Upper lobe of left lung (tissue), 6 donors: Measurements from ENCODE around the gene AGBL1. TPM values are rescaled to one million over a fixed set of nuclear protein-coding genes. Genes with fewer than 3 reads are reported as not detected.

ENCODE experiments used
- ATAC-seq, 2 donors: fragments of 200-7000 bp; cut with Tn5 transposase; one replicate each; pipeline ENCODE4 v1.9.1; 2022; ENCODE audit warnings: mild to moderate bottlenecking in 2 of 2, moderate library complexity in 2 of 2; ENCODE audit not compliant: low FRiP score in 2 of 2
- DNase-seq, 2 donors: peaks; one replicate each; pipeline ENCODE4 v3.0.0-alpha.2; 2019 to 2020
- H3K27ac ChIP-seq, 4 donors: fragments of 200-600 bp; sonication (generic); one replicate each; pipeline ENCODE4 v1.5.1; 2016 to 2019
- H3K27me3 ChIP-seq, 4 donors: fragments of 200-600 bp; sonication (generic); one replicate each; pipeline ENCODE4 v1.5.1; 2017 to 2019
- H3K36me3 ChIP-seq, 4 donors: fragments of 200-600 bp; sonication (generic); one replicate each; pipeline ENCODE4 v1.5.1; 2016 to 2019
- H3K4me1 ChIP-seq, 4 donors: fragments of 200-600 bp; sonication (generic); one replicate each; pipeline ENCODE4 v1.5.1; 2018 to 2019
- H3K4me3 ChIP-seq, 4 donors: fragments of 200-600 bp; sonication (generic); one replicate each; pipeline ENCODE4 v1.5.1; 2017 to 2019; ENCODE audit warnings: mild to moderate bottlenecking in 2 of 4, moderate library complexity in 1 of 4
- H3K9me3 ChIP-seq, 4 donors: fragments of 200-600 bp; sonication (generic); one replicate each; pipeline ENCODE4 v1.5.1; 2018 to 2019
- EP300 ChIP-seq, 4 donors: sonication (generic); formaldehyde crosslinking; IDR thresholded peaks; one replicate each; pipeline ENCODE4 v1.5.1; 2017; ENCODE audit warnings: antibody characterized with exemption in 4 of 4, control low read depth in 2 of 4
- POLR2A ChIP-seq, 4 donors: fragments of 450-650 bp; IDR thresholded peaks; one replicate each; pipeline ENCODE4 v1.5.1; 2016 to 2017; ENCODE audit warnings: antibody characterized with exemption in 4 of 4, mild to moderate bottlenecking in 2 of 4
- POLR2AphosphoS5 ChIP-seq, 2 donors: sonication (generic); formaldehyde crosslinking; IDR thresholded peaks; one replicate each; pipeline ENCODE4 v1.5.1; 2017; ENCODE audit warnings: antibody characterized with exemption in 2 of 2
- WGBS, 2 donors: methylation state at CpG; one replicate each; pipeline ENCODE4 v1.1.5; 2017 to 2018; 5-methylcytosine and 5-hydroxymethylcytosine counted together
- total RNA-seq, 6 donors: library from RNA; depleted of rRNA in 4 of 6; stranded (reverse); fragments of >200 nt in 4 of 6; gene quantifications; one replicate each; pipeline versions ENCODE4 v1.1.0 to v1.2.1, GENCODE V29; 2016 to 2021
- TF ChIP-seq, protein P1 (sequence below), 6 experiments: fragments of 450-650 bp in 4 of 6; fragments of 200-600 bp in 2 of 6; sonication (generic) in 2 of 6; IDR thresholded peaks; one replicate each; pipeline ENCODE4 v1.5.1; 2016 to 2019; ENCODE audit warnings: antibody characterized with exemption in 6 of 6
- donor health status: DM: no; HTN: no; CAD: no; lungs with moderate emphysema.
- donor health status: DM: no; HTN: yes; CAD: no; lungs with severe emphysema.

The AGBL1 gene
- total RNA-seq, 6 donors from 2014 or later = 3.1 to 23.0 (median 14.5) TPM

DNA sequence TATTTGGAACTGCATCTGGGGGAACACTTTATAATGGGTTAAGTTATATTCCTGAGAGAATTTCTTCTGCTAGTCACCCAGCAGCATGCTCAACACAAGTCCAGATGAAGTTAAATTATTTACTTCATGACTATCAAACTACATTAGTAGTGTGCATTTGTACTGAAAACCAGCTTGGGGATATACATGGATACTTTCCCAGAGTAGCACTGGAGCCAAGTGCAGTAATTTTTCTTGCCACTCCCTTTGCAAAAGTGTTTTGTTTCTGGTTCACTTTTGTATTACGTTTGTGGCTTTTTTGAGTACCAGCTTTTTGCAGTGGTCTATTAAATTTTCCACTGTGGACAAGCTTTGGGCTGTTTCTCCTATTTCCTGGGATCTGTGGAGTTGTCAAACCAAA, 243.0 kb downstream of the AGBL1 start:
- ATAC-seq = no peak
- Histone ChIP-seq H3K36me3 (no peaks in the 10 kb centered on the region), H3K4me3 (no peak overlapping the region)

DNA sequence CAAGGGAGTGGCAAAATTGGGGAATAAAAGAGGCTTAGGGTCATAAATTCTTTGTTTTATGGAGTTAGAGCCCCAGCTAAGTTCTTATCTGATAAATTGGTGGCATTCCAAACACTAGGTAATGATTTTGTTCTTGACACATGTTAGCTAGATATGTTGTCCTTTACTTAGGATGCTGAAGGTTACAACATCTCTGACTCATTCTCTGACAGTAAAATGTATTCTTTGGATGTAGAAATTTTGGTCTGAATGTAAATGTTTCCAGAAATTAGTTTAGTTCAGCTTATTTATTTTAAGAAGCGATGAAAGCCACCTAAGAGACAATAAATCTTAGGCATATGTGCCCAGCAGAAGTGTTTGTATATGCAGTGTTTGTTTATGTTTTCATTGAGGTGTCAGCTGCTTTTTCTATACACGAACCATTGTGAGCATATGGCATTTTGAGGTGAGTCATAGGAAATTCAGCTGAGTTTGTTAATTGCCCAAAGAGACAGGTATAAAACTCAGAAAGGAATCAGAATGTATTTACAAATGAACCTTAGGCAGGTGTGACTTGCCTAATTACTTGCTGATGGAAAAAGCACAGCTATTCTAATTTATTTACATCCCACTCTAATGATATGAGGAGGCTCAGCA, 247.7 kb downstream of the AGBL1 start:
- H3K27ac ChIP-seq = no peak overlapping the region
- no peak overlapping the region for H3K4me3 ChIP-seq
- H3K27me3 ChIP-seq = no peaks in the 10 kb centered on the region
- ATAC-seq (no peak), DNase-seq (no peak)
- H3K36me3 ChIP-seq = no peaks in the 10 kb centered on the region
- H3K9me3 ChIP-seq = peaks cover 0 to 19% (median 12%) of the 10 kb centered on the region in 4 donors
- 50 to 65% methylated on average over 2 of the region's 2 CpGs for WGBS, 2 donors
- TF ChIP-seq, protein P1, sequence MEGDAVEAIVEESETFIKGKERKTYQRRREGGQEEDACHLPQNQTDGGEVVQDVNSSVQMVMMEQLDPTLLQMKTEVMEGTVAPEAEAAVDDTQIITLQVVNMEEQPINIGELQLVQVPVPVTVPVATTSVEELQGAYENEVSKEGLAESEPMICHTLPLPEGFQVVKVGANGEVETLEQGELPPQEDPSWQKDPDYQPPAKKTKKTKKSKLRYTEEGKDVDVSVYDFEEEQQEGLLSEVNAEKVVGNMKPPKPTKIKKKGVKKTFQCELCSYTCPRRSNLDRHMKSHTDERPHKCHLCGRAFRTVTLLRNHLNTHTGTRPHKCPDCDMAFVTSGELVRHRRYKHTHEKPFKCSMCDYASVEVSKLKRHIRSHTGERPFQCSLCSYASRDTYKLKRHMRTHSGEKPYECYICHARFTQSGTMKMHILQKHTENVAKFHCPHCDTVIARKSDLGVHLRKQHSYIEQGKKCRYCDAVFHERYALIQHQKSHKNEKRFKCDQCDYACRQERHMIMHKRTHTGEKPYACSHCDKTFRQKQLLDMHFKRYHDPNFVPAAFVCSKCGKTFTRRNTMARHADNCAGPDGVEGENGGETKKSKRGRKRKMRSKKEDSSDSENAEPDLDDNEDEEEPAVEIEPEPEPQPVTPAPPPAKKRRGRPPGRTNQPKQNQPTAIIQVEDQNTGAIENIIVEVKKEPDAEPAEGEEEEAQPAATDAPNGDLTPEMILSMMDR (IDR thresholded peaks at IDR 0.05) = no peak
- no peak for TF ChIP-seq POLR2A (IDR thresholded peaks at IDR 0.05)
- no peak for TF ChIP-seq EP300 (IDR thresholded peaks at IDR 0.05)
- TF ChIP-seq POLR2AphosphoS5 (IDR thresholded peaks at IDR 0.05) = no peak
- H3K4me1 ChIP-seq = no peaks in the 10 kb centered on the region

More for the DNA sequence above, 243.0 kb downstream of the AGBL1 start:
- Histone ChIP-seq H3K4me1 (no peaks in the 10 kb centered on the region), H3K27me3 (no peaks in the 10 kb centered on the region), H3K27ac (no peak overlapping the region), H3K9me3 (no peaks in the 10 kb centered on the region)
- TF ChIP-seq EP300 (IDR thresholded peaks at IDR 0.05) (no peak), POLR2A (IDR thresholded peaks at IDR 0.05) (no peak), POLR2AphosphoS5 (IDR thresholded peaks at IDR 0.05) (no peak)
- TF ChIP-seq, protein P1 (IDR thresholded peaks at IDR 0.05) = no peak
- no peak for DNase-seq
- 50 to 56% methylated on average over 1 of the region's 1 CpG for WGBS, 2 donors

DNA sequence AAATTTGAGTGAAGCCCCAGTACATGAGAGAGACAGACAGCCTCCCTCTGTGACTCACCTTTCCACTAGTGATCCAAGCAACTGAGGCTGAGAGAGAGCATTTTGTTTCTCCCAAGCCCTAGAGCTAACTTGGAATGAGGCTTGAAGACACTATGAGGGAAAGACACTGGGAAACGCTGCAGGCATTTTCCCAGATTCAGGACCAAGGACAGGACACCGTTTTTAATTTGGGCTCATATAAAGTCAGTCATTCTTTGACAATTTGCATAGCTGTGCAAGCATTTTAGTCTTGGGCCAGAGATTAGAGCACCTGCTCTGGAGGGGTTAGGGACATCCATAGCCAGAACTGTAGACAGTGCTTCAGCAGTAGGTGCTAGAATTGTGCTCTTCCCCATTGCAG, 249.0 kb downstream of the AGBL1 start:
- WGBS, 2 donors = 93 to 100% methylated on average over 2 of the region's 2 CpGs
- Histone ChIP-seq H3K4me1 (no peaks in the 10 kb centered on the region), H3K27me3 (no peaks in the 10 kb centered on the region), H3K9me3 (peaks cover 0 to 19% (median 12%) of the 10 kb centered on the region in 4 donors), H3K4me3 (no peak overlapping the region), H3K36me3 (no peaks in the 10 kb centered on the region), H3K27ac (no peak overlapping the region)
- TF ChIP-seq POLR2A (IDR thresholded peaks at IDR 0.05) (no peak), POLR2AphosphoS5 (IDR thresholded peaks at IDR 0.05) (no peak), EP300 (IDR thresholded peaks at IDR 0.05) (no peak)
- TF ChIP-seq, protein P1 (IDR thresholded peaks at IDR 0.05) = no peak
- DNase-seq = no peak
- no peak for ATAC-seq

DNA sequence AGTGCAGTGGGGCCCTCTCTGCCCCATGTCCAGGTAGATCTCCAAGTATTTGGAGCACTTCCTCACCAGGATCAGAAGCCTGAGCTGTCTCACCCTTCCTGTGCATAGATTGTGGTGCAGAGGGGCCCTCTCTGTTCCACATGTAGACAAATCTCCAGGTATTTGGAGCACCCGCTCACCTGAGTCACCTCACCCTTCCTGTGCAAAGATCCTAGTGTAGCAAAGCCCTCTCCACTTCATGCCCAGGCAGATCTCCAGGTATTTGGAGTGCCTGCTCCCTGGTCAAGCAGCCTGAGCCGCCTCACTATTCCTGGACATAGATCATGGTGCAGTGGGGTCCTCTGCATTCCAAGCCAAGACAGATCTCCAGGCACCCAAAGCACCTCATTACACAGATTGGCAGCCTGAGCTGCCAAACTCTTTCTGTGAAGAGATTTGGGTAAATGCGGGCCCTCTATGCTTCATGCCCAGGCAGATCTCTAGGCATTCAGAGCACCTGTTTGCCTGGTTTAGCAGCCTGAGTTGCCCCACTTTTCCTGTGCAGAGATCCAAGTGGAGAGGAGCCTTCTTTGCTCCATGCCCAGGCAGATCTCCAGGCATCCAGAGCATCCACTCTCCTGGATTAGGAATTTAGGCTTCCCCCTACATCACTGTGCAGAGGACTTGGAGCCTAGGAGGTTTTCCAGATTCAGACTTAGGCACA, 249.8 kb downstream of the AGBL1 start:
- DNase-seq = no peak

DNA sequence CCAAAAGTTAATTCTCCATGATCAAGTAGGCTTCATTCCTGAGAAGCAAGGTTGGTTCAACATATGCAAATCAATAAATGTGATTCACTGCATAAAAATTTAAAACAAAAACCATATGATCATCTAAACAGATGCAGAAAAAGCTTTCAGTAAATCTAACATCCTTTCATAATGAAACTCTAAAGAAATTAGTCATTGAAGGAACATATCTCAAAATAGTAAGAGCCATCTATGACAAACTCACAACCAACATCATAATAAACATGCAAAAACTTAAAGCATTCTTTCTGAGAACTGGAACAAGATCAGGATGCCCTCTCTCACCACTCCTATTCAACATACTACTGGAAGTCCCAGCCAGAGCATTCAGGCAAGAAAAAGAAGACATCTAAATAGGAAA, 254.1 kb downstream of the AGBL1 start:
- Histone ChIP-seq H3K36me3 (no peaks in the 10 kb centered on the region), H3K27ac (no peak overlapping the region), H3K4me1 (no peaks in the 10 kb centered on the region), H3K27me3 (no peaks in the 10 kb centered on the region), H3K9me3 (peaks cover 0 to 16% (median 10%) of the 10 kb centered on the region in 4 donors), H3K4me3 (no peak overlapping the region)
- ATAC-seq (no peak), DNase-seq (no peak)
- TF ChIP-seq EP300 (IDR thresholded peaks at IDR 0.05) = no peak
- TF ChIP-seq, protein P1 (IDR thresholded peaks at IDR 0.05) = no peak
- no peak for TF ChIP-seq POLR2A (IDR thresholded peaks at IDR 0.05)
- TF ChIP-seq POLR2AphosphoS5 (IDR thresholded peaks at IDR 0.05) = no peak

More for the DNA sequence above, 249.8 kb downstream of the AGBL1 start:
- Histone ChIP-seq H3K9me3 (peaks cover 0 to 19% (median 12%) of the 10 kb centered on the region in 4 donors), H3K36me3 (no peaks in the 10 kb centered on the region), H3K4me1 (no peaks in the 10 kb centered on the region), H3K27ac (no peak overlapping the region), H3K4me3 (no peak overlapping the region), H3K27me3 (no peaks in the 10 kb centered on the region)
- 100% methylated on average over 1 to 3 of the region's 3 CpGs for WGBS, 2 donors
- TF ChIP-seq EP300 (IDR thresholded peaks at IDR 0.05) = no peak
- no peak for ATAC-seq
